H1 (cell line): ENCODE data around the gene PIK3CG. TPM values are rescaled to one million over a fixed set of nuclear protein-coding genes. Genes with fewer than 3 reads are reported as not detected.

Experiments
- CHD2 ChIP-seq: IDR thresholded peaks from 2 replicates; pipeline ENCODE4 v1.6.1; 2012; ENCODE audit warnings: low read length, improper control_type of control experiment
- CHD7 ChIP-seq: fragments of 300-600 bp; sonication (generic); IDR thresholded peaks from 2 replicates; pipeline ENCODE4 v1.7.1; 2012; ENCODE audit warnings: low read length, moderate library complexity, mild to moderate bottlenecking, inconsistent platforms; ENCODE audit not compliant: insufficient replicate concordance
- GABPA ChIP-seq: IDR thresholded peaks from 2 replicates; pipeline ENCODE4 v1.6.1; 2011; ENCODE audit warnings: mild to moderate bottlenecking, low read length, moderate library complexity, borderline replicate concordance; ENCODE audit not compliant: insufficient read depth
- HDAC2 ChIP-seq, 2 experiments: fragments of 300-600 bp in 1 of 2; sonication (generic) in 1 of 2; IDR thresholded peaks; 2 replicates each; pipeline ENCODE4 v1.6.1; 2011 to 2012; ENCODE audit warnings: low read depth in 2 of 2, low read length in 2 of 2, mild to moderate bottlenecking in 2 of 2, moderate library complexity in 2 of 2, borderline replicate concordance in 1 of 2, inconsistent platforms in 1 of 2
- RAD21 ChIP-seq, 2 experiments: IDR thresholded peaks in 1 of 2; conservative IDR thresholded peaks in 1 of 2; 2 replicates each; pipeline ENCODE4 v1.6.1; 2011; ENCODE audit warnings: low read depth in 2 of 2, low read length in 2 of 2, improper control_type of control experiment in 1 of 2, inconsistent platforms in 1 of 2, mild to moderate bottlenecking in 1 of 2, moderate library complexity in 1 of 2
- SAP30 ChIP-seq: fragments of 300-600 bp; sonication (generic); IDR thresholded peaks from 2 replicates; pipeline ENCODE4 v1.7.1; 2012; ENCODE audit warnings: low read length, moderate library complexity, mild to moderate bottlenecking, inconsistent platforms; ENCODE audit not compliant: insufficient read depth, insufficient replicate concordance
- USF2 ChIP-seq: IDR thresholded peaks from 2 replicates; pipeline ENCODE4 v1.6.1; 2011; ENCODE audit warnings: low read length, improper control_type of control experiment
- polyA plus RNA-seq, 7 experiments: library from polyadenylated mRNA; depleted of rRNA in 3 of 7; stranded (reverse) in 5 of 7; unstranded in 2 of 7; fragments of >200 nt in 5 of 7; fragments of 200-250 nt in 2 of 7; gene quantifications; 1 replicate in 5 of 7; 2 replicates in 1 of 7; 4 replicates in 1 of 7; pipeline versions ENCODE4 v1.2.1 to v1.2.3, GENCODE V29; 2011 to 2013; ENCODE audit warnings: missing spikeins in 2 of 7, mixed read lengths in 2 of 7
- total RNA-seq: library from RNA; stranded (reverse); fragmentation: NEBNext Ultra II Directional; extraction: Animal tissue kit (Norgen Biotek cat#: 25700); gene quantifications from 2 replicates; pipeline ENCODE4 v1.2.1, GENCODE V29; 2021

PIK3CG gene
- total and polyA plus RNA-seq, 2 of the 8 experiments (the other 6 are each of a cell fraction or from before 2014, with no cell fraction given): not detected

- TF ChIP-seq CHD7: no peak
- TF ChIP-seq SAP30: no peak
- TF ChIP-seq RAD21 (IDR thresholded peaks at IDR 0.05 in 1 of 2, conservative IDR thresholded peaks at IDR 0.05 in 1 of 2; ENCODE audit: low read depth in 2 of 2, low read length in 2 of 2): no peak
- TF ChIP-seq GABPA: no peak
- TF ChIP-seq CHD2: no peak
- no peak for TF ChIP-seq USF2
- no peak for TF ChIP-seq HDAC2 (IDR thresholded peaks at IDR 0.05; ENCODE audit: borderline replicate concordance in 1 of 2, low read depth in 2 of 2, low read length in 2 of 2)
Measured at GRCh38 chr7:106820321-106821217, 44.5 kb upstream of the PIK3CG start (continued).
